CD8-positive, alpha-beta memory T cell (primary cell): ENCODE data around the gene SBK3. TPM values are rescaled to one million over a fixed set of nuclear protein-coding genes. Genes with fewer than 3 reads are reported as not detected.
A peak's percentile ranks its signal among the peaks of the same experiment; 100 is the strongest.

ENCODE experiments used
- CTCF ChIA-PET: fragments of 350-600 bp; sonication (Branson Sonifier 250); formaldehyde crosslinking; loops from one replicate; lab custom pipeline; 2021; ENCODE audit warnings: antibody characterized with exemption; lab: Charles Lee
- POLR2A ChIA-PET: fragments of 350-600 bp; sonication (Branson Sonifier 250); formaldehyde crosslinking; loops from one replicate; lab custom pipeline; 2021; ENCODE audit warnings: antibody characterized with exemption; lab: Charles Lee
- DNase-seq, 5 donors: peaks; one replicate each; pipeline versions ENCODE4 v3.0.0 to v3.0.0-alpha.2; 2020 to 2022; ENCODE audit warnings: mixed read lengths in 1 of 5
- H3K27ac ChIP-seq: one replicate; pipeline ENCODE4 v1.7.0; 2013; ENCODE audit warnings: low read depth, mild to moderate bottlenecking, low read length, moderate library complexity
- H3K27me3 ChIP-seq: 2 replicates; pipeline ENCODE4 v1.7.0; 2013; ENCODE audit warnings: low read length, mild to moderate bottlenecking; ENCODE audit not compliant: insufficient read depth, poor library complexity, severe bottlenecking
- H3K36me3 ChIP-seq: 2 replicates; pipeline ENCODE4 v1.7.0; 2013; ENCODE audit warnings: mild to moderate bottlenecking, low read length, moderate library complexity; ENCODE audit not compliant: insufficient read depth
- H3K4me1 ChIP-seq: 2 replicates; pipeline ENCODE4 v1.7.0; 2013; ENCODE audit warnings: mild to moderate bottlenecking, low read length, moderate library complexity; ENCODE audit not compliant: insufficient read depth
- H3K4me3 ChIP-seq: 2 replicates; pipeline ENCODE4 v1.7.0; 2013; ENCODE audit warnings: mild to moderate bottlenecking, low read length
- H3K9me3 ChIP-seq: 2 replicates; pipeline ENCODE4 v1.7.0; 2013; ENCODE audit warnings: mild to moderate bottlenecking, low read length
- H3K27ac Mint-ChIP-seq, 8 donors: one replicate each; pipeline ENCODE4 v1.8.0; 2020 to 2021; ENCODE audit warnings: mixed read lengths in 8 of 8, mild to moderate bottlenecking in 6 of 8, inconsistent platforms in 3 of 8, moderate library complexity in 3 of 8
- H3K27me3 Mint-ChIP-seq, 2 donors: one replicate each; pipeline ENCODE4 v1.8.0; 2020 to 2021; ENCODE audit warnings: mixed read lengths in 2 of 2, mild to moderate bottlenecking in 1 of 2, moderate library complexity in 1 of 2
- H3K36me3 Mint-ChIP-seq, 3 donors: one replicate each; pipeline ENCODE4 v1.8.0; 2020 to 2021; ENCODE audit warnings: mixed read lengths in 3 of 3, inconsistent platforms in 1 of 3, mild to moderate bottlenecking in 1 of 3
- H3K4me1 Mint-ChIP-seq, 3 donors: one replicate each; pipeline ENCODE4 v1.8.0; 2020 to 2021; ENCODE audit warnings: mixed read lengths in 3 of 3, inconsistent platforms in 1 of 3, mild to moderate bottlenecking in 1 of 3
- H3K4me3 Mint-ChIP-seq, 7 donors: one replicate each; pipeline ENCODE4 v1.8.0; 2020 to 2021; ENCODE audit warnings: mixed read lengths in 7 of 7, mild to moderate bottlenecking in 6 of 7, moderate library complexity in 4 of 7, inconsistent platforms in 2 of 7
- H3K9me3 Mint-ChIP-seq, 5 donors: one replicate each; pipeline ENCODE4 v1.8.0; 2020 to 2022; ENCODE audit warnings: mixed read lengths in 5 of 5, mild to moderate bottlenecking in 3 of 5, moderate library complexity in 2 of 5, inconsistent platforms in 1 of 5
- polyA plus RNA-seq: library from polyadenylated mRNA; unstranded; fragments of 300-500 nt; fragmentation: Illumina TruSeq; gene quantifications from one replicate; pipeline ENCODE4 v1.2.3, GENCODE V29; 2021
- total RNA-seq, 2 experiments: library from RNA; stranded (reverse); gene quantifications; one replicate each; pipeline ENCODE4 v1.2.3, GENCODE V29; 2021

The SBK3 gene
- total and polyA plus RNA-seq, 3 experiments from 2014 or later = not detected

- Histone ChIP-seq H3K4me1 (peaks cover 5% of the 10 kb centered on the region), H3K27ac (no peak overlapping the region), H3K36me3 (no peaks in the 10 kb centered on the region), H3K4me3 (no peak overlapping the region), H3K27me3 (no peaks in the 10 kb centered on the region), H3K9me3 (no peaks in the 10 kb centered on the region)
- peaks cover 5 to 11% (median 6%) of the 10 kb centered on the region in 3 donors for H3K4me1 Mint-ChIP-seq
- no peaks in the 10 kb centered on the region for H3K36me3 Mint-ChIP-seq
- ChIA-PET CTCF (interaction anchor here (1.2 to 1.8 kb wide), 2 partner anchors 40 to 124 kb away, joined by 8 read pairs; no protein-coding TSS in a partner anchor), POLR2A (no interaction called here)
- H3K9me3 Mint-ChIP-seq = no peaks in the 10 kb centered on the region
- H3K27ac Mint-ChIP-seq = peak overlapping the region in 1 of 8 donors; percentile 60
- peaks cover 18 to 32% of the 10 kb centered on the region in 2 donors for H3K27me3 Mint-ChIP-seq
- no peak overlapping the region for H3K4me3 Mint-ChIP-seq
- DNase-seq = no peak
Measured at GRCh38 chr19:55508120-55508519, 37.2 kb downstream of the SBK3 start.

GRCh38 chr19:55504981-55505380 lies 40.4 kb downstream of the SBK3 start:
- Mint-ChIP-seq H3K36me3 (peaks cover 0 to 3% (median 0%) of the 10 kb centered on the region in 3 donors), H3K4me3 (peak overlapping the region in 1 of 7 donors; percentile 78), H3K9me3 (no peaks in the 10 kb centered on the region), H3K27ac (no peak overlapping the region), H3K4me1 (peaks cover 10 to 14% (median 13%) of the 10 kb centered on the region in 3 donors), H3K27me3 (peaks cover 4 to 14% of the 10 kb centered on the region in 2 donors)
- CTCF ChIA-PET = interaction anchor here (0.9 to 2.8 kb wide), 17 partner anchors 12 to 387 kb away, joined by 3 to 80 read pairs (median 9); partner anchors contain the start of genes HSPBP1, ISOC2, KMT5C and NAT14
- no peaks in the 10 kb centered on the region for H3K36me3 ChIP-seq
- no peak for DNase-seq
- POLR2A ChIA-PET = interaction anchor here (1.6 kb wide), 1 partner anchor 29 kb away, joined by 5 read pairs; no protein-coding TSS in a partner anchor
- H3K27me3 ChIP-seq = no peaks in the 10 kb centered on the region
- peaks cover 5% of the 10 kb centered on the region for H3K4me1 ChIP-seq
- no peak overlapping the region for H3K4me3 ChIP-seq
- no peaks in the 10 kb centered on the region for H3K9me3 ChIP-seq
- H3K27ac ChIP-seq = no peak overlapping the region

GRCh38 chr19:55504252-55504603 lies 41.1 kb downstream of the SBK3 start:
- Mint-ChIP-seq H3K4me3 (peak overlapping the region; percentile 54 to 93 (median 79)), H3K36me3 (peaks cover 0 to 3% (median 0%) of the 10 kb centered on the region in 3 donors), H3K4me1 (peaks cover 10 to 14% (median 13%) of the 10 kb centered on the region in 3 donors), H3K9me3 (no peaks in the 10 kb centered on the region), H3K27ac (peak overlapping the region in 3 of 8 donors; percentile 23 to 82 (median 77)), H3K27me3 (peaks cover 4 to 14% of the 10 kb centered on the region in 2 donors)
- Histone ChIP-seq H3K4me3 (no peak overlapping the region), H3K27ac (no peak overlapping the region), H3K4me1 (peaks cover 5% of the 10 kb centered on the region), H3K9me3 (no peaks in the 10 kb centered on the region), H3K27me3 (no peaks in the 10 kb centered on the region), H3K36me3 (no peaks in the 10 kb centered on the region)
- DNase-seq = no peak
- CTCF ChIA-PET = interaction anchor here (0.7 to 2.8 kb wide), 53 partner anchors 9 to 1021 kb away, joined by 3 to 80 read pairs (median 5); partner anchors contain the start of genes HSPBP1, ISOC2, KMT5C and NAT14
- POLR2A ChIA-PET = interaction anchor here (0.5 to 1.6 kb wide), 7 partner anchors 28 to 150 kb away, joined by 3 to 6 read pairs (median 4); partner anchors contain the start of gene FIZ1

- CTCF ChIA-PET = interaction anchor here (0.6 to 2.8 kb wide), 60 partner anchors 9 to 1021 kb away, joined by 3 to 80 read pairs (median 4); partner anchors contain the start of genes HSPBP1, ISOC2, KMT5C and NAT14
- H3K27me3 ChIP-seq = no peaks in the 10 kb centered on the region
Measured at GRCh38 chr19:55503502-55504251, 41.7 kb downstream of the SBK3 start.

GRCh38 chr19:55503157-55503501 lies 42.2 kb downstream of the SBK3 start:
- DNase-seq = no peak
- Mint-ChIP-seq H3K27ac (peak overlapping the region in 7 of 8 donors; percentile 41 to 98 (median 85)), H3K4me1 (peaks cover 10 to 14% (median 13%) of the 10 kb centered on the region in 3 donors), H3K4me3 (peak overlapping the region; percentile 70 to 94 (median 85)), H3K27me3 (peaks cover 2 to 7% of the 10 kb centered on the region in 2 donors), H3K9me3 (no peaks in the 10 kb centered on the region), H3K36me3 (peaks cover 0 to 3% (median 0%) of the 10 kb centered on the region in 3 donors)
- ChIA-PET CTCF (interaction anchor here (0.6 to 2.8 kb wide), 31 partner anchors 8 to 826 kb away, joined by 3 to 80 read pairs (median 7); partner anchors contain the start of genes ISOC2, KMT5C, NAT14 and SSC5D), POLR2A (interaction anchor here (1.4 to 1.6 kb wide), 2 partner anchors 27 to 129 kb away, joined by 5 to 6 read pairs; no protein-coding TSS in a partner anchor)
- H3K36me3 ChIP-seq = no peaks in the 10 kb centered on the region
- peak overlapping the region; percentile 51 for H3K27ac ChIP-seq
- no peaks in the 10 kb centered on the region for H3K27me3 ChIP-seq
- peaks cover 5% of the 10 kb centered on the region for H3K4me1 ChIP-seq
- peak overlapping the region; percentile 82 for H3K4me3 ChIP-seq
- no peaks in the 10 kb centered on the region for H3K9me3 ChIP-seq

More at GRCh38 chr19:55503502-55504251, 41.7 kb downstream of the SBK3 start:
- Histone ChIP-seq H3K4me1 (peaks cover 5% of the 10 kb centered on the region), H3K4me3 (peak overlapping the region; percentile 82), H3K9me3 (no peaks in the 10 kb centered on the region), H3K36me3 (no peaks in the 10 kb centered on the region), H3K27ac (peak overlapping the region; percentile 51)
- POLR2A ChIA-PET = interaction anchor here (0.6 to 1.6 kb wide), 6 partner anchors 28 to 151 kb away, joined by 3 to 6 read pairs (median 4); partner anchors contain the start of gene FIZ1
- H3K4me3 Mint-ChIP-seq = peak overlapping the region; percentile 70 to 94 (median 85)
- peaks cover 0 to 3% (median 0%) of the 10 kb centered on the region in 3 donors for H3K36me3 Mint-ChIP-seq
- peaks cover 4 to 10% of the 10 kb centered on the region in 2 donors for H3K27me3 Mint-ChIP-seq
- H3K4me1 Mint-ChIP-seq = peaks cover 10 to 14% (median 13%) of the 10 kb centered on the region in 3 donors
- peak; percentile 90 to 94 (median 91) for DNase-seq
- H3K9me3 Mint-ChIP-seq = no peaks in the 10 kb centered on the region
- H3K27ac Mint-ChIP-seq = peak overlapping the region; percentile 71 to 98 (median 88)

GRCh38 chr19:55502197-55502952 lies 43.0 kb downstream of the SBK3 start:
- DNase-seq = no peak
- CTCF ChIA-PET = interaction anchor here (0.6 to 1.7 kb wide), 3 partner anchors 35 to 361 kb away, joined by 5 to 9 read pairs (median 5); no protein-coding TSS in a partner anchor
- Histone ChIP-seq H3K4me3 (no peak overlapping the region), H3K9me3 (no peaks in the 10 kb centered on the region), H3K4me1 (peaks cover 5% of the 10 kb centered on the region), H3K36me3 (no peaks in the 10 kb centered on the region), H3K27me3 (no peaks in the 10 kb centered on the region), H3K27ac (no peak overlapping the region)
- peaks cover 10 to 14% (median 13%) of the 10 kb centered on the region in 3 donors for H3K4me1 Mint-ChIP-seq
- peak overlapping the region in 5 of 7 donors; percentile 3 to 17 (median 11) for H3K4me3 Mint-ChIP-seq
- H3K27me3 Mint-ChIP-seq = no peaks in the 10 kb centered on the region
- H3K27ac Mint-ChIP-seq = peak overlapping the region in 3 of 8 donors; percentile 2 to 77 (median 11)
- H3K36me3 Mint-ChIP-seq = peaks cover 0 to 3% (median 0%) of the 10 kb centered on the region in 3 donors
- H3K9me3 Mint-ChIP-seq = no peaks in the 10 kb centered on the region
- POLR2A ChIA-PET = no interaction called here

- no peak for DNase-seq
- Mint-ChIP-seq H3K9me3 (no peaks in the 10 kb centered on the region), H3K27ac (no peak overlapping the region), H3K4me3 (no peak overlapping the region), H3K36me3 (peaks cover 0 to 3% (median 0%) of the 10 kb centered on the region in 3 donors), H3K4me1 (peaks cover 10 to 14% (median 13%) of the 10 kb centered on the region in 3 donors), H3K27me3 (peaks cover 0 to 1% of the 10 kb centered on the region in 2 donors)
- Histone ChIP-seq H3K27ac (no peak overlapping the region), H3K9me3 (no peaks in the 10 kb centered on the region), H3K27me3 (no peaks in the 10 kb centered on the region), H3K4me1 (peaks cover 5% of the 10 kb centered on the region), H3K4me3 (no peak overlapping the region), H3K36me3 (no peaks in the 10 kb centered on the region)
- CTCF ChIA-PET = interaction anchor here (1.7 kb wide), 1 partner anchor 359 kb away, joined by 5 read pairs; no protein-coding TSS in a partner anchor
- POLR2A ChIA-PET = no interaction called here
Measured at GRCh38 chr19:55500368-55500952, 44.9 kb downstream of the SBK3 start.
